CD4-positive, alpha-beta T cell treated with Interleukin-6 at 100 ng/mL for 8 hours (primary cell): ENCODE data around the gene IL6R.
"Not testable (repeated sequence)": the region's sequence is repeated elsewhere in the genome, so short reads cannot be mapped to it uniquely, and the experiment has no call there.

Experiments used
- DNase-seq: peaks from one replicate; pipeline ENCODE4 v3.0.0-alpha.2; 2020; ENCODE audit warnings: mixed read lengths, low spot score

Gene IL6R

GRCh38 chr1:154483941-154484803 lies 79.0 kb downstream of the IL6R start:
- no peak for DNase-seq

- DNase-seq, result no peak
Measured at GRCh38 chr1:154485106-154485505, 80.0 kb downstream of the IL6R start.

DNA sequence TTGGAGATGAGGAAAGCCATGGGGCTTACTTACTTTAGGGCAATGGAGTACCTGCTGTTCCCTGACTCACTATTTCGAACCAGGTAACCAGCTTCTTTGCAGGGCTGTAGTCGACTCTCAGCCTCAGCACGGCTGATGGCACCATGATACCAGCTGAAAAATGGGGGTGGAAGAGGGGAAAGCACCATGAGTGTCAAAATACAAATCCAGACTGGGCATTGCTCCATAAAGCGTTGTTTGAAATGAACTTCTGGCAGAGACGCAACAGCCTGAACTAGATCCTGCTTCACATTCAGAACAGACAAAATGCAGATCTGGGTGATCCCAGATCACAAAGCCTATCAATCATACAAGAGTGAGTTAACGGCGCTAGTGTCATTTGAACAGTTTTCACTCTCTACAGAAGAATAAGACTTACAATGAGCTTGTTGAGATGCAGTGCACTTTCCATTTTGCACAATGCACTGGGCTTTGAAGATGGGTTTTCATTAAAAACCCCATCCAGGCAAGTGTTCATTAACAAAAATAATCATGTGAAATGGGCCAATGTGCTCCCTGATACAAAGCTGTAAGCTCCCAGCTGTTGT lies 80.9 kb downstream of the IL6R start:
- no peak for DNase-seq

GRCh38 chr1:154486756-154487155 lies 81.6 kb downstream of the IL6R start:
- not testable (repeated sequence) for DNase-seq

GRCh38 chr1:154488922-154489321 lies 83.8 kb downstream of the IL6R start:
- DNase-seq, result no peak

- no peak for DNase-seq
Measured at GRCh38 chr1:154489695-154490274, 84.6 kb downstream of the IL6R start.

- DNase-seq, result no peak
Measured at GRCh38 chr1:154490317-154490716, 85.2 kb downstream of the IL6R start.

GRCh38 chr1:154492115-154492514 lies 87.0 kb downstream of the IL6R start:
- no peak for DNase-seq

DNA sequence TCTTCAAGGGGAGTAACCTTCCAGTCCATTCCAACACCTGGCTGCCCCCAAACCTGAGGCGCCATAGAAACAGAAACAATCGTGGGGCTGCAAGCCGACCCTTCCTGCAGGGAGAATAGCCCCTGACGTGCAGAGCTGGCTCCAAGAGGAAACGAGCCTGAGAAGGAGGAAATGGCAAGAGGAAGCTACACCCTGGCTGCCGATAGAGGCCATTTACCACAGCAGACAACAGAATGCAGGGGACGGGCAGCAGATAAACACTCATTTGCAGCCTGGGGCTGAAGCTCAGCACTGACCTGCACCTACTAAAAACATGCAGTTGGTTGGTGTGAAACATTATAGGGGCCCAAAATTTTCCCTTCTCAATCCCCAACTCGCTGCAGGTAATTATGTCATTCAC lies 88.1 kb downstream of the IL6R start:
- DNase-seq, result peak; percentile 29

- no peak for DNase-seq
Measured at GRCh38 chr1:154495496-154496273, 90.5 kb downstream of the IL6R start.

DNA sequence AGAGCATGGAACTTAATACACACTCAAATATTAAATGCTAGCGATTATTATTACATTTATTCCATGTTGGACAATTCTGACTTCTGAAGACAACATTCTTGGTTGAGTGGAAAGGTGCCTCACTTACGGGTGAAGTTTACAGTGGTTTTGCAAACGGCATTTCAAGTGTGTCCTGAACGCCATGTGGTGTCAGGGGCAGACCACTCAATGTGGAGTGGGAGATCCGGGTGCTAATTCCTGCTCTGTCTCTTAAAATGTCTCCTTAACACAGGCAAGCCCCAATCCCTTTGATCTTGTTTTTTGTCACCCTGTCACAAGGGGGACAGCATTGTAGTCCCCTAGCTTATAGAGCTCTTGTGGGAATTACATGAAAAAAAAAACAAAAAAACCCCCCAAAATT lies 91.2 kb downstream of the IL6R start:
- DNase-seq, result no peak

DNA sequence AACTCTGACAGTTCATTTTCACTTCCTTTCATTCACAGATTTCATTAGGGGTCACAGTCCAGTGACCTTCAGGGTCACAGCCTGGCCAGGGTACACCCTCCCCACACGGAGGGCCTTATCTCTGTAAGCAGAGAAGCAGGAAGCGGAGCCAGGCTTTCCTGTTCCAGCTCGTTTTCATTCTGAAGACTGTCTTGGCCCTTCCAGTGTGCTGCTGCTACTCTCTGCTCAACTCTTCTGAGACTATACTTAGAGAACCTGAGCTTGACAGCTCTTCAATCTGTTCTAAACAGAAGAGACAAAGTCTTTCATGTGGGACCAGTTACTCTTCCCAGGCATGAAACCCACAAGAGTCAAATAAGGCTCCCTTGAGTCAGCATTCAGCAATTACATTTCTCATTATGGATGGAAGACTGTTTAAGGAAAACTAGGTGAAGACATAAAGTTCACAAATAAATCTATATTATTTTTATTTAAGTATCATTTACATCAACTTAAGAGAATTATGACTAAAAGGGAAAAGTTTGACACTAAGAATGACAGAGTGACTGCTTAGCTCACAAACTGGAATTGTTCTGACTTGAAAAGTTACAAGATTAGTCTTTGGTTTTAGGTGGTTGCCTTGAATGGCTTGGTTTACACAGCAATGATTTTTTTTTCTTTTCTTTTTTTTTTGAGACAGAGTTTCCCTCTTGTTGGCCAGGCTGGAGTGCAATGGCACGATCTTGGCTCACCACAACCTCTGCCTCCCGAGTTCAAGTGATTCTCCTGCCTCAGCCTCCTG lies 92.1 kb downstream of the IL6R start:
- no peak for DNase-seq

GRCh38 chr1:154499446-154499845 lies 94.3 kb downstream of the IL6R start:
- no peak for DNase-seq

DNA sequence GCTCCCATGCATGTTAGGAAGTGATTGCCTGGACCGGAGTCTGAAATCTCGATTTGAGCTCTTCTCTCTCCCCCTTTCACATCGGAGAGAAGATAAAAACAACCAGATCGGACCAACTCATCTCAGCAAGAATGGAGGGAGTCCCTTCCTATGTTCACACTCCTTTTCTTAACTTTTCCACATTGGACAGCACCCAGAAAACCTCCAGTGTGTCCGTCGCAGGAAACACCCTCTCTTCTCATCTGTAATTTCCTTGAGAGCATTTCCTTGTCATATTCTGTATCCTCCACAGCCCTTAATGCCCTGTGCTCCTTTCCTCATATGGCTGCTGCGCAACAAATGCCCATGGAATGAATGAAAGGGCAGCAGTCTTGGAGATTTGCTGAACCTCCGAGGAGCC lies 95.4 kb downstream of the IL6R start:
- DNase-seq, result no peak

GRCh38 chr1:154501423-154502065 lies 96.4 kb downstream of the IL6R start:
- no peak for DNase-seq

- no peak for DNase-seq
Measured at GRCh38 chr1:154502066-154502743, 97.1 kb downstream of the IL6R start, which contains the start of the genes SHE and TDRD10. SHE (minus strand) TSS chr1:154502412; CDS start chr1:154502026, 386 bp downstream. TDRD10 (plus strand) TSS chr1:154502219; CDS start chr1:154506904, 4,685 bp downstream.

DNA sequence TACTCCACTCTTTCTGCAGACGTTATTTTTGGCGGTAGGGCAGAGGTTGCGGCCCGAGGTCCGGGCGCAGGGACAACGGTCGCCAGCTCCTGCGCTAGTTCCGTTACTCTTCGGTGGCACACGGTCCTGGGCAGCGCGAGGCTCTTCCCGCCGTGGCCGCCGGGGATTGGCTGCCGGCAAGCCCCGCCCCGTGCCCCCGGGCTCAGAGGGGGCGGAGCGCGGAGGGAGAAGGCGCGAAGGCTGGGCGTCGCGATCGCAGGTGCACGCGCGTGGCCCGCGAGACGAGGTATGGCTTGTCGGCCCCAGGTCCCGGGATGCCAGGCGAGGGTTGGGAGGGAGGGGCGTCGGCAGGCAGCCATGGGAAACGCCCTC lies 97.6 kb downstream of the IL6R start:
- no peak for DNase-seq

DNA sequence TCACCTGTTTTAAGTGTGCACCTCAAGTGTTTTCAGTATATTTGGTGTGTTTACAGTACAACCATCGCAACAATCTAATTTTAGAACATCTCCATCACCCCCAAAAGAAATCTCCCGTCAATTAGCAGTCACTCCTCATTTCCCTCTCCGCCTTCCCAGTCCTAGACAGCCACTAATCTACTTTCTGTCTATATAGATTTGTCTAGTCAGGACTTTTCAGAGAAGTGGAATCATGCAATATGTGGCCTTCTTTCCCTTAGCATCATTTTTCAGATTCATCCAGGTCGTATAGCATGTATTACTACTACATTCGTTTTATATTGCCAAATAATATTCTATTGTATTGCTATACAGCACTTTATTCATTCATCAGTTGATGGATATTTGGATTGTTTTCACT lies 98.8 kb downstream of the IL6R start:
- DNase-seq, result no peak

DNA sequence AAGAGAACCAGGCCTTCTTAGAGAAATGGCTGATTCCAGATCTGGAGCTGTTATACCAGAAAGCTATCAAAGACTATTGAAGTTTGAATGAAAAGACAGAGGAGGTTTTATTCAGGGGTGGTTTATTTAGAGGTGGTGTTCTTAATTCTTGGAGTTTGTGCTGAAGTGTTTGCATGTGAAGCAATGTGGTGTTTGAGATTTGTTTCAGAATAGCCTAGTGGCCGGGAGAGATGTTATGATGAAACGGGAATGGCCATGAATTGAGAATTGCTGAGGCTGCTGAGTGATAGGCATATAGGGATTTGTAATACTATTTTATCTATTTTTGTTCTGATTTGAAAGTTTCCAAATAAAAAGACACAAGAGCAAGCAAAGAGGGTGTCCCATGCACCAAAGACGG lies 107.6 kb downstream of the IL6R start:
- DNase-seq, result no peak

DNA sequence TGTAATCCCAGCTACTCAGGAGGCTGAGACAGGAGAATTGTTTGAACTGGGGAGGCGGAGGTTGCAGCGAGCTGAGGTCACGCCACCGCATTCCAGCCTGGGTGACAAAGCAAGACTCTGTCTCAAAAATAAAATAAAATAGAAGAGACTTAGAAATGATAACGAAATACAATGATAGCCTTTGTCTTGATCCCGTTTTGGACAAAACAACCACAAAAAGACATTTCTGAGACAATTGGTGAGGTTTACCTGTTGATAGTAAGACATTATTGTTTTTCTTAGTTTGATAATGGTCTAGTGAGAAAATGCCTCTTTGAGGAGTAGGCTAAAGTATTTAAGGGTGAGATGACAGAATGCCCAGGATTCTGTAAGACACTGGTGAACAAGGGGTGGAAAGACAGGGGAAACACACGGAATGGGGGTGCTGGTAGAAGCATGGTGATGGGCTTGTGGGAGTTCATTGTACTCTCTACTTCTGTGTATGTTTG lies 109.0 kb downstream of the IL6R start:
- DNase-seq, result no peak
